Stimulated activated naive CD8-positive, alpha-beta T cell treated with anti-CD3 and anti-CD28 coated beads, Interleukin-15, amount 100 ng/mL, for 72 hours (primary cell): ENCODE results near the gene IFI16.

Experiments used
- ATAC-seq: fragments of 150-1000 bp; cut with Tn5 transposase; 2 replicates; pipeline ENCODE4 v1.10.0; 2021; ENCODE audit warnings: mild to moderate bottlenecking, moderate library complexity
- DNase-seq, 2 donors: peaks; one replicate each; pipeline ENCODE4 v3.0.0; 2021 to 2022
- H3K27ac Mint-ChIP-seq, 2 donors: one replicate each; pipeline ENCODE4 v1.8.0; 2022; ENCODE audit warnings: mild to moderate bottlenecking in 2 of 2, mixed read lengths in 2 of 2, moderate library complexity in 2 of 2
- H3K27me3 Mint-ChIP-seq: one replicate; pipeline ENCODE4 v1.8.0; 2022; ENCODE audit warnings: mixed read lengths
- H3K4me1 Mint-ChIP-seq: one replicate; pipeline ENCODE4 v1.8.0; 2022; ENCODE audit warnings: mild to moderate bottlenecking, mixed read lengths
- H3K4me3 Mint-ChIP-seq, 2 donors: one replicate each; pipeline ENCODE4 v1.8.0; 2022; ENCODE audit warnings: mild to moderate bottlenecking in 2 of 2, mixed read lengths in 2 of 2, moderate library complexity in 1 of 2
- H3K9me3 Mint-ChIP-seq, 2 donors: one replicate each; pipeline ENCODE4 v1.8.0; 2022; ENCODE audit warnings: mixed read lengths in 2 of 2

The IFI16 gene

DNA sequence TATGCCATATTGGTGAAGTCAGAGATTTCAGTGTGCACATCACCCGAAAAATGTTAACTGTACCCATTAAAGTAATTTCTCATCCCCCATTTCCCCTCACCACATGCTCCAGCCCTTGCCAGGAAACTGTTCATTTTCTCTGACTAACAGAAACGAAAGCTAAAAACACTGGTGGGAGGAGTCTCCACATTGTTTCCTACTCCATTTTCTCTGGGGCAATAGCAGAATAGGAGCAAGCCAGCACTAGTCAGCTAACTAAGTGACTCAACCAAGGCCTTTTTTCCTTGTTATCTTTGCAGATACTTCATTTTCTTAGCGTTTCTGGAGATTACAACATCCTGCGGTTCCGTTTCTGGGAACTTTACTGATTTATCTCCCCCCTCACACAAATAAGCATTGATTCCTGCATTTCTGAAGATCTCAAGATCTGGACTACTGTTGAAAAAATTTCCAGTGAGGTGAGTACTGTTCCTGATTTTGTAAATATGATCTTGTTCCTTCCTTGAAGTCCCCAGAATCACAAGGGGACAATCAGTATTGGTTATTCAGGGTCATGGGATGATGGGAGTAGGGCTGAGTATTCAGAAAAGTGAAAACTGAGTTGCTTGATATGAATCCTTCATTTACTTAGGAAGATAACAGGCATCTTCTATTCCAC is at the start of gene IFI16:
TSS of gene IFI16 (plus strand) at position 204 of the 658 bp plus-strand sequence. CDS start 4,774 bp downstream, outside the sequence.
- Mint-ChIP-seq H3K4me1 (peaks cover 58% of the 10 kb centered on the region), H3K4me3 (peak within 1 kb of the TSS; percentile 89 to 90), H3K27me3 (no peaks in the 10 kb centered on the region), H3K27ac (peak within 1 kb of the TSS; percentile 99 to 100), H3K9me3 (peaks cover 7 to 12% of the 10 kb centered on the region in 2 donors)
- DNase-seq = peak; percentile 66 to 81
- peak; percentile 76 for ATAC-seq

DNA sequence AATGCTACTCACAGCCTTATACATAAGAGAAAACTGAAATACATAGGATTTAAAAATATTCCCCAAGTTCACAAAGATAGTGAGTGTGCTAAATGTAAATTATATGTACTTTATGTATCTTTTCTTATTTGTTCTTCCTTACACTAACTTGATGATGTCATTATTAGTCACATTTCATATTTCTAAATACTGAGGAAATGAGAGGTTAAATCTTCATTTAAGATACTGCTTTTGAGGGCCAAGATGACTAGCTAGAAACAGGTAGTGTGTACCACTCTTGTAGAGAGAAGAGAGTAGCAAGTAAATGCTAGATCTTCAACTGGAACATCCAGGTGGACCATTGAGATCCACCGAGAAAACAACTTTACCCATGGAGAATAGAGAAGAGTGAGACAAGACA is 48.5 kb upstream of the IFI16 start:
- DNase-seq = no peak
- Mint-ChIP-seq H3K4me3 (no peak overlapping the region), H3K9me3 (peaks cover 0 to 5% of the 10 kb centered on the region in 2 donors), H3K27me3 (peaks cover 16% of the 10 kb centered on the region), H3K27ac (no peak overlapping the region), H3K4me1 (no peaks in the 10 kb centered on the region)
- ATAC-seq = no peak

DNA sequence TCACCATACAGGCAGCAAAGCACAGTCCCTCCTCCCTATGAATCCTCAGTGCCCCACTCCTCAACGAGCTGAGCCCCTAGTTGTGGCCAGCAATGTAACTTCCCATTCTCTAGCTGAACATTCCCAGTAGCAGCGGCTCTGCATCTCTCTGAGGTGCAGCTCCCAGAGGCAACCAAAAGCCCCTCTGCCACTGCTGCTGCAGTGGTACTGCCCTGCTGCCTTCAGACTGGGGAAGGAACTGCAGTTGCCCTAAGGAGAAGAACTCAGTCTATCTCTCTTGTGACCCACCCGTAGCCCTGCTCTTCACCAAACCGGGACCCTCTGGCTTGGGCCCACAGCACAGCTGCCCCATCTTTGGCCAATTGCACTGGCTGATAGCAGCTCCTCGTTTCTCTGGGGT is 46.7 kb upstream of the IFI16 start:
- H3K27me3 Mint-ChIP-seq = peaks cover 16% of the 10 kb centered on the region
- ATAC-seq (no peak), DNase-seq (no peak)
- H3K9me3 Mint-ChIP-seq = peaks cover 0 to 5% of the 10 kb centered on the region in 2 donors
- H3K27ac Mint-ChIP-seq = peak overlapping the region in 1 of 2 donors; percentile 34
- no peaks in the 10 kb centered on the region for H3K4me1 Mint-ChIP-seq
- no peak overlapping the region for H3K4me3 Mint-ChIP-seq

GRCh38 chr1:158969166-158969565 is 40.5 kb upstream of the IFI16 start:
- Mint-ChIP-seq H3K4me3 (no peak overlapping the region), H3K4me1 (peaks cover 13% of the 10 kb centered on the region), H3K27me3 (peaks cover 12% of the 10 kb centered on the region), H3K27ac (no peak overlapping the region), H3K9me3 (peaks cover 0 to 10% of the 10 kb centered on the region in 2 donors)
- no peak for DNase-seq
- ATAC-seq = peak; percentile 94

- no peak for DNase-seq
- peak; percentile 58 for ATAC-seq
Observed at GRCh38 chr1:158969855-158970254, 39.9 kb upstream of the IFI16 start.

DNA sequence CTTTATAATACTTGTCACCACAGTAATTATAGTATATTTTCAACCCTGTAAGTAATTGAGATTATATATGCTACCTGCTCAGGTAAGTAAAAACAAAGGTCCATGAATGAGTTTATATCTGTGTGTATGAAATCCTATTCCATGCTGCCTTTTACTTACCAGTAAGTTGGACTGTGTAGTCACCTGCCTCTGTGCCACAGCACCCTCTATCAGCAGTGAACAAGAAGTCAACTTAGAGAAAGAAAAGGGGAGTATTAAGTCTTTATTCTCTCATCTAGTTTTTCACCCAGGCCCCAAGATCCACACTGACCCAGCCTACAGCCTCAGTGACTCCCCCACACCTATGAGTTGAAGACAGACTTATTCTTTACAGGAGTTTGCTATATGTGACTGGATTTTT is 36.9 kb upstream of the IFI16 start:
- ATAC-seq (peak; percentile 48), DNase-seq (no peak)
- no peaks in the 10 kb centered on the region for H3K27me3 Mint-ChIP-seq
- no peak overlapping the region for H3K4me3 Mint-ChIP-seq
- peaks cover 0 to 4% of the 10 kb centered on the region in 2 donors for H3K9me3 Mint-ChIP-seq
- no peak overlapping the region for H3K27ac Mint-ChIP-seq
- peaks cover 13% of the 10 kb centered on the region for H3K4me1 Mint-ChIP-seq

More at GRCh38 chr1:158969855-158970254, 39.9 kb upstream of the IFI16 start:
- peaks cover 5% of the 10 kb centered on the region for H3K27me3 Mint-ChIP-seq
- peaks cover 13% of the 10 kb centered on the region for H3K4me1 Mint-ChIP-seq
- peaks cover 0 to 10% of the 10 kb centered on the region in 2 donors for H3K9me3 Mint-ChIP-seq
- H3K27ac Mint-ChIP-seq = peak overlapping the region in 1 of 2 donors; percentile 10
- H3K4me3 Mint-ChIP-seq = no peak overlapping the region

- peaks cover 6% of the 10 kb centered on the region for H3K4me1 Mint-ChIP-seq
- H3K27me3 Mint-ChIP-seq = no peaks in the 10 kb centered on the region
- DNase-seq (no peak), ATAC-seq (no peak)
- H3K4me3 Mint-ChIP-seq = no peak overlapping the region
- H3K27ac Mint-ChIP-seq = no peak overlapping the region
- H3K9me3 Mint-ChIP-seq = peaks cover 0 to 7% of the 10 kb centered on the region in 2 donors
Observed at GRCh38 chr1:158976219-158976618, 33.5 kb upstream of the IFI16 start.

DNA sequence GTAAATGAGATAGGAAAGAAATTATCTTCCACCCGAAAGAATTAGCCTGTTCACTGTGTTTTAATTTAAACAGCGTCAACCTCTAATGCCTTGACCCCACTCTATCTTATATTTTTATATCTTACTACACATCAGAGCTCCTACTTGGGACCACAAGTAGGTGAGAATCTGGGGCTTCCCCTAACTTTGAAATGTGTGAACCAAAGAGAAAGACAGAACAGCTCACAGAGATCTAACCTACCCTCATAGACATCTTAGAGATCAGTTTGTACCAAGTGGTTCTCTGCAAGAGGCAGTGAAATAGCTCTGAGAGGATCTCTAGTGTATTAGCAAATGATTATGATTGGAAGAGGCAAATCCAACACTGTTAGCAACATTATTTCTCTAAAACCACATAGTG is 31.0 kb upstream of the IFI16 start:
- no peak overlapping the region for H3K4me3 Mint-ChIP-seq
- peaks cover 0 to 22% of the 10 kb centered on the region in 2 donors for H3K9me3 Mint-ChIP-seq
- ATAC-seq = no peak
- H3K27ac Mint-ChIP-seq = no peak overlapping the region
- H3K27me3 Mint-ChIP-seq = peaks cover 7% of the 10 kb centered on the region
- H3K4me1 Mint-ChIP-seq = peaks cover 6% of the 10 kb centered on the region
- DNase-seq = no peak

GRCh38 chr1:158979229-158979628 is 30.5 kb upstream of the IFI16 start:
- H3K27me3 Mint-ChIP-seq = peaks cover 7% of the 10 kb centered on the region
- ATAC-seq (no peak), DNase-seq (no peak)
- H3K4me3 Mint-ChIP-seq = no peak overlapping the region
- H3K9me3 Mint-ChIP-seq = peaks cover 2 to 23% of the 10 kb centered on the region in 2 donors
- no peak overlapping the region for H3K27ac Mint-ChIP-seq
- H3K4me1 Mint-ChIP-seq = peaks cover 6% of the 10 kb centered on the region

DNA sequence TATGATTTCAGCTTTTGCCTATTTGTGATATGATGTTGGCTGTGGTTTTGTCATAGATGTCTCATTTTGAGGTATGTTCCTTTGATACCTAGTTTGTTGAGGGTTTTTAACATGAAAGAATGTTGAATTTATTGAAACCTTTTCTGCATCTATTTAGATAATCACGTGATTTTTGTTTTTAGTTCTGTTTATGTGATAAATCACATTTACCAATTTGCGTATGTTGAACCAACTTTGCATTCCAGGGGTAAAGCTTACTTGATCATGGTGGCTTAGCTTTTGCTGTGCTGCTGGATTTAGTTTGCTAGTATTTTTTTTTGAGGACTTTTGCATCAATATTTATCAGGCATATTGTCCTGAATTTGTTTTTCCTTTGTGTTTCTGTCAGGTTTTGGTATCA is 26.5 kb upstream of the IFI16 start:
- peaks cover 6% of the 10 kb centered on the region for H3K4me1 Mint-ChIP-seq
- no peak for DNase-seq
- H3K4me3 Mint-ChIP-seq = no peak overlapping the region
- no peak for ATAC-seq
- H3K9me3 Mint-ChIP-seq = peaks cover 10 to 39% of the 10 kb centered on the region in 2 donors
- H3K27me3 Mint-ChIP-seq = peaks cover 15% of the 10 kb centered on the region
- no peak overlapping the region for H3K27ac Mint-ChIP-seq

- no peaks in the 10 kb centered on the region for H3K4me1 Mint-ChIP-seq
- no peak for ATAC-seq
- no peak overlapping the region for H3K27ac Mint-ChIP-seq
- H3K4me3 Mint-ChIP-seq = no peak overlapping the region
- peaks cover 15% of the 10 kb centered on the region for H3K27me3 Mint-ChIP-seq
- no peak for DNase-seq
- peaks cover 10 to 39% of the 10 kb centered on the region in 2 donors for H3K9me3 Mint-ChIP-seq
Observed at GRCh38 chr1:158984386-158984785, 25.3 kb upstream of the IFI16 start.

- peaks cover 28 to 36% of the 10 kb centered on the region in 2 donors for H3K9me3 Mint-ChIP-seq
Observed at GRCh38 chr1:158989424-158989823, 20.3 kb upstream of the IFI16 start.

GRCh38 chr1:158992787-158993312 is 16.9 kb upstream of the IFI16 start:
- Mint-ChIP-seq H3K27me3 (no peaks in the 10 kb centered on the region), H3K9me3 (peaks cover 23 to 32% of the 10 kb centered on the region in 2 donors), H3K4me1 (peaks cover 6% of the 10 kb centered on the region), H3K27ac (no peak overlapping the region), H3K4me3 (no peak overlapping the region)
- ATAC-seq (peak; percentile 60), DNase-seq (no peak)

More at GRCh38 chr1:158989424-158989823, 20.3 kb upstream of the IFI16 start:
- peaks cover 8% of the 10 kb centered on the region for H3K27me3 Mint-ChIP-seq
- H3K27ac Mint-ChIP-seq = no peak overlapping the region
- no peak for ATAC-seq
- DNase-seq = no peak
- H3K4me1 Mint-ChIP-seq = no peaks in the 10 kb centered on the region
- no peak overlapping the region for H3K4me3 Mint-ChIP-seq

DNA sequence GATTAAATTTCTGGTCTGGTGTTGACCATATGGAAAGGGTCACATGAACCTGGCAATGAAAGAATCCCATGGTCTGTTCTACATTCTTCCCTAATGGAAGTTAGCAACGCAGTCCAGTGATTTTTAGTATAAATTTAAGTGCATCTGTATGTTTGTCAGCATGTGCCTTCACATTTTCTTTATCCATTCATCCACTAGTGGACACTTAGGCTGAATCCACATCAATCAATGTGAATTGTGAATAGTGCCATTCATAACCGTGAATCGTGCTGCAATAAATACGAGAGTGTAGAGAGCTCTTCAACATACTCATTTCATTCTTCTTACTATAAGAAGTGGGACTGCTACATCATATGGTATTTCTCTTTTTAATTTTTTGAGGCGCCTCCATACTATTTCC is 12.7 kb upstream of the IFI16 start:
- Mint-ChIP-seq H3K27me3 (no peaks in the 10 kb centered on the region), H3K27ac (no peak overlapping the region), H3K9me3 (peaks cover 12 to 23% of the 10 kb centered on the region in 2 donors), H3K4me3 (no peak overlapping the region), H3K4me1 (peaks cover 12% of the 10 kb centered on the region)
- DNase-seq (no peak), ATAC-seq (no peak)

GRCh38 chr1:158998037-158998780 is 11.5 kb upstream of the IFI16 start:
- peak; percentile 48 for ATAC-seq

GRCh38 chr1:158998781-158999161 is 10.9 kb upstream of the IFI16 start:
- Mint-ChIP-seq H3K4me3 (peak overlapping the region in 1 of 2 donors; percentile 12), H3K9me3 (peaks cover 0 to 10% of the 10 kb centered on the region in 2 donors), H3K27me3 (no peaks in the 10 kb centered on the region), H3K27ac (no peak overlapping the region), H3K4me1 (peaks cover 12% of the 10 kb centered on the region)
- DNase-seq (peak; percentile 34 to 36), ATAC-seq (peak; percentile 61)

More at GRCh38 chr1:158998037-158998780, 11.5 kb upstream of the IFI16 start:
- H3K27ac Mint-ChIP-seq = peak overlapping the region in 1 of 2 donors; percentile 73
- DNase-seq = no peak
- H3K4me1 Mint-ChIP-seq = peaks cover 12% of the 10 kb centered on the region
- peak overlapping the region in 1 of 2 donors; percentile 45 for H3K4me3 Mint-ChIP-seq
- peaks cover 0 to 15% of the 10 kb centered on the region in 2 donors for H3K9me3 Mint-ChIP-seq
- no peaks in the 10 kb centered on the region for H3K27me3 Mint-ChIP-seq
